ENCODE measurements around the gene PPP1R15A. TPM values are rescaled to one million over a fixed set of nuclear protein-coding genes. Genes with fewer than 3 reads are reported as not detected.

PPP1R15A gene
- total and polyA plus RNA-seq, 2 of the 8 experiments (the other 6 are each of a cell fraction or from before 2014, with no cell fraction given) = 4.1 to 14.0 TPM

DNA sequence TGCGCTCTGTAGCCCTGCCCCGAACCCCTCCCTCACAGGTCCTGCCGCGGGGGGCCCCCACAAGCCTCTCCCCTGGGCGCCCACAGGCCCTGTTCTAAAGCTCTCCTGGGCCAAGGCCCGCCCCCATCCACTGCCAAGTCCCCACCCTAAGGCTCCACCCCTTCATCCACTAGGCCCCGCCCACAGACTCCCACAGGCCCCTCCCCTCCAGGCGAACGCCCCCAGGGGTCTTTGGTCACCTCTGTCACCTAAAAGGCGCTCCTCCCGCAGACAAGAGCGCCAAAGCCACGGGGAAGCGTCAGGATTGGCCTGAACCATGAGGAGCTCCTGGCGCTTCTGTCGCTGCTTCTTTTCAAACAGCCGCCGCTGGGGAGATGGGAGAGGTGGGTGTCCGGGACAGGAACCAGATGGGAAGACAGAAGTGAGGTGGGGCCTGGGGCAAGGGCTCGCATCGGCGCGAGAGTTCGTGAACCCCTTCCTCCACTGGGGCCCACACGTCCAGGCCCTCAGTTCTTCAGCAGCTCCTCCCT lies 24.0 kb downstream of the PPP1R15A start:
- Histone ChIP-seq H2AFZ (ENCODE audit: low read length) (peak overlapping the region; percentile 92; the same call in 1 of the 2 replicates), H2AK5ac (ENCODE audit: low read depth, low read length) (no peak overlapping the region), H2BK15ac (ENCODE audit: low read length) (no peak overlapping the region), H2BK20ac (ENCODE audit: low read length) (no peak overlapping the region), H2BK5ac (ENCODE audit: low read depth, low read length) (no peak overlapping the region), H3K36me3 (ENCODE audit: control insufficient read depth in 2 of 4, insufficient read depth in 4 of 4, low read length in 3 of 4) (no peaks in the 10 kb centered on the region), H3K79me1 (ENCODE audit: low read depth, low read length) (no peaks in the 10 kb centered on the region), H4K5ac (ENCODE audit: insufficient read length, low read depth, low read length) (peak overlapping the region; percentile 23), H4K20me1 (replicated peaks in 1 of 2; ENCODE audit: control insufficient read depth in 1 of 2, insufficient read depth in 2 of 2, low read length in 2 of 2) (peaks cover 0 to 1% of the 10 kb centered on the region in 2 experiments), H3K4me2 (ENCODE audit: insufficient read depth in 1 of 2, low read depth in 2 of 2, low read length in 2 of 2) (peak overlapping the region; percentile 59 to 70), H2BK120ac (replicated peaks; ENCODE audit: low read depth, low read length) (no peak overlapping the region), H3K23ac (ENCODE audit: insufficient read length) (no peak overlapping the region), H4K91ac (replicated peaks; ENCODE audit: insufficient read length, low read length) (no peak overlapping the region), H3K14ac (ENCODE audit: insufficient read length) (no peak overlapping the region), H2BK12ac (ENCODE audit: low read depth, low read length) (no peak overlapping the region; the same call in 1 of the 2 replicates), H3K56ac (replicated peaks; ENCODE audit: insufficient read length, low read depth, low read length) (no peak overlapping the region), H3K79me2 (ENCODE audit: control insufficient read depth in 1 of 2, insufficient read depth in 2 of 2, low read length in 2 of 2) (peaks cover 0 to 5% of the 10 kb centered on the region in 2 experiments; a peak in 1 of 4 replicates), H3K9me3 (ENCODE audit: insufficient read depth in 2 of 2, low read depth in 1 of 2, low read length in 1 of 2) (no peaks in the 10 kb centered on the region), H3K9ac (replicated peaks in 1 of 4; ENCODE audit: extremely low read depth in 1 of 4, low read depth in 3 of 4, low read length in 3 of 4) (peak overlapping the region in 1 of 4 experiments; percentile 66; a peak in 1 of 7 replicates), H3K18ac (ENCODE audit: extremely low read depth, low read length) (0 out of 2 replicates have a peak overlapping the region, but pooled peaks have one; percentile 32), H3K4me1 (replicated peaks in 1 of 4; ENCODE audit: control insufficient read depth in 3 of 4, insufficient read depth in 4 of 4, low read length in 3 of 4) (peaks cover 0 to 4% (median 0%) of the 10 kb centered on the region in 4 experiments; a peak in 4 of 7 replicates), H3K23me2 (ENCODE audit: low read depth, low read length) (peaks cover 3% of the 10 kb centered on the region; the same call in 1 of the 2 replicates), H3K4ac (replicated peaks; ENCODE audit: insufficient read length, low read depth, low read length) (no peak overlapping the region), H3K27ac (ENCODE audit: low read depth, low read length) (no peak overlapping the region), H3K27me3 (replicated peaks in 1 of 4; ENCODE audit: control insufficient read depth in 3 of 4, extremely low read depth in 1 of 4, insufficient read depth in 3 of 4, low read length in 3 of 4) (no peaks in the 10 kb centered on the region), H4K8ac (ENCODE audit: extremely low read depth, insufficient read depth, low read length) (peak overlapping the region; percentile 28; the same call in 1 of the 2 replicates), H3K4me3 (ENCODE audit: extremely low read depth in 1 of 4, insufficient read depth in 2 of 4, low read depth in 3 of 4, low read length in 4 of 4) (peak overlapping the region; percentile 26 to 69 (median 40); a peak in 6 of 8 replicates)
- DNase-seq (ENCODE audit: low read depth in 1 of 2, low spot score in 2 of 2) (peak; percentile 64 to 96), FAIRE-seq (no peak)
- WGBS, 2 experiments (ENCODE audit: extremely low coverage in 1 of 2, insufficient coverage in 1 of 2, insufficient read length in 1 of 2, insufficient replicate concordance in 2 of 2, low coverage in 1 of 2, low lambda C conversion rate in 2 of 2, missing lambda C conversion rate in 1 of 2) = 43% methylated on average over 19 of the region's 25 CpGs; no CpG with 5 or more reads in 1 of the 2 experiments
- CTCF ChIA-PET (ENCODE audit: partially characterized antibody) = interaction anchor here (0.6 to 2.1 kb wide), 9 partner anchors 13 to 189 kb away, joined by 3 to 9 read pairs (median 3); partner anchors contain the start of gene DHDH
- POLR2A ChIA-PET (ENCODE audit: partially characterized antibody) = interaction anchor here (0.7 to 5.8 kb wide), 13 partner anchors 10 to 157 kb away, joined by 3 to 75 read pairs (median 4); partner anchors contain the start of genes BAX, FTL, PPP1R15A and RUVBL2
- TF ChIP-seq, protein P1, sequence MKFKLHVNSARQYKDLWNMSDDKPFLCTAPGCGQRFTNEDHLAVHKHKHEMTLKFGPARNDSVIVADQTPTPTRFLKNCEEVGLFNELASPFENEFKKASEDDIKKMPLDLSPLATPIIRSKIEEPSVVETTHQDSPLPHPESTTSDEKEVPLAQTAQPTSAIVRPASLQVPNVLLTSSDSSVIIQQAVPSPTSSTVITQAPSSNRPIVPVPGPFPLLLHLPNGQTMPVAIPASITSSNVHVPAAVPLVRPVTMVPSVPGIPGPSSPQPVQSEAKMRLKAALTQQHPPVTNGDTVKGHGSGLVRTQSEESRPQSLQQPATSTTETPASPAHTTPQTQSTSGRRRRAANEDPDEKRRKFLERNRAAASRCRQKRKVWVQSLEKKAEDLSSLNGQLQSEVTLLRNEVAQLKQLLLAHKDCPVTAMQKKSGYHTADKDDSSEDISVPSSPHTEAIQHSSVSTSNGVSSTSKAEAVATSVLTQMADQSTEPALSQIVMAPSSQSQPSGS (IDR thresholded peaks at IDR 0.05; ENCODE audit: low read length) = no peak
- no peak for TF ChIP-seq JUN (IDR thresholded peaks at IDR 0.05; ENCODE audit: low read depth, low read length)
- no peak for TF ChIP-seq SIX5 (IDR thresholded peaks at IDR 0.05; ENCODE audit: low read depth, low read length)
- TF ChIP-seq CHD1 (IDR thresholded peaks at IDR 0.05; ENCODE audit: low read depth, low read length) = no peak
- TF ChIP-seq POU5F1 (IDR thresholded peaks at IDR 0.05; ENCODE audit: low read depth, low read length) = no peak
- TF ChIP-seq CEBPB (IDR thresholded peaks at IDR 0.05; ENCODE audit: low read depth, low read length) = no peak
- TF ChIP-seq SRF (IDR thresholded peaks at IDR 0.05; ENCODE audit: low read depth, low read length) = no peak
- TF ChIP-seq USF2 (IDR thresholded peaks at IDR 0.05; ENCODE audit: low read length) = no peak
- no peak for TF ChIP-seq TAF7 (optimal IDR thresholded peaks at IDR 0.05; ENCODE audit: borderline replicate concordance, low read depth, low read length)
- TF ChIP-seq TBP (IDR thresholded peaks at IDR 0.05; ENCODE audit: low read depth, low read length) = 0 out of 2 replicates have a peak, but pooled peaks have one; percentile 24

Data from H1 (cell line).